ENCODE measurements around the gene SOX11.

DNA sequence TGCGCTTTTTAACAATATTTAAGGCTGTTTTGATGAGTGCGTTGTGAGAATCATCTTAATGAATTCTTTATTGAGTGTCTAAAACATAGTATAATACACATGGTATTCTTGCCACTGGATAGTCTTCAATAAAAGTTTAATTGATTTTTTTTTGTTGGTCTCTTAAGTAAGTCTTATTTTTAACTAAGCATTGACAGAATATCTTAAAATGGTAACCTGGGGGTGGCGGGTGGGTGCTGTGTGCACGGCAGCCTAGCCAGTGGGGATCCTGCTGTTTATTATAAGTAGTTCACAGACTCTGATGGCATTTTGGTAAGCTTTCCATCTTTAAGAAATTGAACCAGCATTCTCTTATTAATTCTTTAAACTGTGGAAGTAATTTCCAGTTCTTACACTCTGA is 6.0 kb downstream of the SOX11 start:
- TF ChIP-seq ZBTB7A (IDR thresholded peaks at IDR 0.05; ENCODE audit: low read depth) (no peak), TCF12 (IDR thresholded peaks at IDR 0.05; ENCODE audit: low read depth) (no peak), CREB1 (IDR thresholded peaks at IDR 0.05; ENCODE audit: low read depth) (no peak), CEBPB (IDR thresholded peaks at IDR 0.05) (no peak), TEAD4 (IDR thresholded peaks at IDR 0.05) (no peak), EP300 (IDR thresholded peaks at IDR 0.05; ENCODE audit: borderline replicate concordance) (no peak)
- TF ChIP-seq, protein P1, sequence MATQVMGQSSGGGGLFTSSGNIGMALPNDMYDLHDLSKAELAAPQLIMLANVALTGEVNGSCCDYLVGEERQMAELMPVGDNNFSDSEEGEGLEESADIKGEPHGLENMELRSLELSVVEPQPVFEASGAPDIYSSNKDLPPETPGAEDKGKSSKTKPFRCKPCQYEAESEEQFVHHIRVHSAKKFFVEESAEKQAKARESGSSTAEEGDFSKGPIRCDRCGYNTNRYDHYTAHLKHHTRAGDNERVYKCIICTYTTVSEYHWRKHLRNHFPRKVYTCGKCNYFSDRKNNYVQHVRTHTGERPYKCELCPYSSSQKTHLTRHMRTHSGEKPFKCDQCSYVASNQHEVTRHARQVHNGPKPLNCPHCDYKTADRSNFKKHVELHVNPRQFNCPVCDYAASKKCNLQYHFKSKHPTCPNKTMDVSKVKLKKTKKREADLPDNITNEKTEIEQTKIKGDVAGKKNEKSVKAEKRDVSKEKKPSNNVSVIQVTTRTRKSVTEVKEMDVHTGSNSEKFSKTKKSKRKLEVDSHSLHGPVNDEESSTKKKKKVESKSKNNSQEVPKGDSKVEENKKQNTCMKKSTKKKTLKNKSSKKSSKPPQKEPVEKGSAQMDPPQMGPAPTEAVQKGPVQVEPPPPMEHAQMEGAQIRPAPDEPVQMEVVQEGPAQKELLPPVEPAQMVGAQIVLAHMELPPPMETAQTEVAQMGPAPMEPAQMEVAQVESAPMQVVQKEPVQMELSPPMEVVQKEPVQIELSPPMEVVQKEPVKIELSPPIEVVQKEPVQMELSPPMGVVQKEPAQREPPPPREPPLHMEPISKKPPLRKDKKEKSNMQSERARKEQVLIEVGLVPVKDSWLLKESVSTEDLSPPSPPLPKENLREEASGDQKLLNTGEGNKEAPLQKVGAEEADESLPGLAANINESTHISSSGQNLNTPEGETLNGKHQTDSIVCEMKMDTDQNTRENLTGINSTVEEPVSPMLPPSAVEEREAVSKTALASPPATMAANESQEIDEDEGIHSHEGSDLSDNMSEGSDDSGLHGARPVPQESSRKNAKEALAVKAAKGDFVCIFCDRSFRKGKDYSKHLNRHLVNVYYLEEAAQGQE (IDR thresholded peaks at IDR 0.05; ENCODE audit: low read depth) = no peak
- TF ChIP-seq, protein P2, sequence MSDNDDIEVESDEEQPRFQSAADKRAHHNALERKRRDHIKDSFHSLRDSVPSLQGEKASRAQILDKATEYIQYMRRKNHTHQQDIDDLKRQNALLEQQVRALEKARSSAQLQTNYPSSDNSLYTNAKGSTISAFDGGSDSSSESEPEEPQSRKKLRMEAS (IDR thresholded peaks at IDR 0.05) = no peak

All from Ishikawa (cell line).